HG02798 (cell line): ENCODE measurements around the gene TAC4.

Experiments
- ATAC-seq: cut with Tn5 transposase; IDR thresholded peaks from one replicate; pipeline ENCODE4 v1.9.1; 2021; ENCODE audit warnings: mild to moderate bottlenecking; ENCODE audit not compliant: unreplicated experiment, poor library complexity

Gene TAC4

DNA sequence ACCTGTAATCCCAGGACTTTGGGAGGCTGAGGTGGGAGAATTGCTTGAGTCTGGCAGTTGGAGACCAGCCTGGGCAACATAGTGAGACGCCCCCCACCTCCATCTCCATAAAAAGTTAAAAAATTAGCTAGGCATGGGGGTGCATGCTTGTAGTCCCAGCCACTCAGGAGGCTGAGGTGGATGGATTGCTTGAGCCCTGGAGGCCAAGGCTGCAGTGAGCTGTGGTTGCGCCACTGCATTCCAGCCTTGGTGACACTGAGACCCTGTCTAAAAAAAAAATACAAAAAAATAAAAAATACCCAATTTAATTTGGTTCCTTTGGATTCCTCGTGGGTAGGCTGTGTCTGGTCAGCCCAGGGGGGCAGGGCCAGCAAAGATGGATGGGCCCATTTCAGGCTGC lies 26.1 kb upstream of the TAC4 start:
- ATAC-seq, result no peak

DNA sequence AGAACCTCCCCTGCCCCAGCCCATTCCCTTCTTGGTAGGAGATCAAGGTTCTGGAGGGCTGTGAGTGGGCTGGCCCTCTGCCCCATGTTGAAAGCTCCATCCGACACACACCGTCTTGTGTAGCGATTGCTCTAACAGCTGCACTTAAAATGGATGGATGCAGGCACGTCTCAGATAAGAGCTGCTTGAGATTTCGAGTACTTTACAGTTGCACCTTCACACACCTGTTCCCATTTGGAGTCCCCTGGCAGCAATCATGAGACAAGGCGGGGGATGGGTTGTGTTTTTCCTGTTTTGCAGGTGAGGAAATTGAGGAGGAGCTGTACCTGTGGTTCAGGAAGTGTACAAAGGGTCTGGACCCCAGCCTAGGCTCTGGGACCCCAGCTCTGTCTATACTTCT lies 25.6 kb upstream of the TAC4 start:
- no peak for ATAC-seq

DNA sequence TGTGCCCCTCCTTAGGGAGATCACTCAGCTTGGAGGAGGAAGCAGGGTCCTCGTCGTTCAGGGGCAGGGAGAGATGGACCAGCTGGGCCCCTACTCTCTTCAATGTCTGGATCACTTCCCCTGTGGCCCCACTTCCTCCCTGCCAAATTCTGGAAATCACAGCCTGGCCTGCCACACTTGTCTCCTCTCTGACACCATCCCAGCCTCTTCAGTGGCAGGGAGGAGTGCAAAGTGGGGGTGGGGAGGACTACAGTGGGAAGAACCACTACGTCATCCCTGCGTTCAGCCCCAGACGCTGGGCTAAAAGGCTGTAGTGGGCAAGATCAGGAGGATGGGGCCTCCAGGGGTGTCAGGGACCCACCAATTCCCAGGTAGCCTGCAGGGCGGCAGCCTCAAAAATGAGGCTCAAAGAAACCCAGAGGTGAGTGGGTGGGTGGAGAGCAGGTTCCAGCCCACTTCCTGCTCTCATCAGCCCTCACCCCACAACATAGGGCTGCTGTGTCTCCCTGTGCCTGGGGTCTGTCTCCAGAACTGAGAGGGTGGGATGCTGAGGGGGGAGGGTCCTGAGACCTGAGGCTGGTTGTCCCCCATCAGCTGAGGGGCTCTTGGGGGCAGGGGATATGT lies 25.0 kb upstream of the TAC4 start:
- ATAC-seq, result no peak

DNA sequence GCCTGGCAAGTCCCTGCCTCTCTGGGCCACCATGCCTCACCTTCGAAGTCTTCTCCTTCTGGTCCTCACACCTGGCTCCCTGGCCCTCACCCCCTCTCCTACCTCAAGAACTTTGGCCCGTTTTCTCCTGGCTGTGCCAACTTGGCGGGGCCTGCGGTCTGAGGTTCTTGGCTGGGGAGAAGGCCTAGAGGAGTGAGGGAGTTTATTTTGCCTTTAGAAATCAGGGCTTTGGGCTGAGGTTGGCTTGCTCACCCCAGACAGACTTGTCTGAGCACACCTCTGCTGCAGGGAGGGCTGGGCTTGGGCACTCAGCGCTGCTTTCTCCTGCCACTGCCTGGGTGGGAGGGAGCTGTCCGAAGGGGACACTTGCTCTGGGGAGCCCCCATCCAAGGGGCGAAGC lies 23.3 kb upstream of the TAC4 start:
- ATAC-seq, result no peak

DNA sequence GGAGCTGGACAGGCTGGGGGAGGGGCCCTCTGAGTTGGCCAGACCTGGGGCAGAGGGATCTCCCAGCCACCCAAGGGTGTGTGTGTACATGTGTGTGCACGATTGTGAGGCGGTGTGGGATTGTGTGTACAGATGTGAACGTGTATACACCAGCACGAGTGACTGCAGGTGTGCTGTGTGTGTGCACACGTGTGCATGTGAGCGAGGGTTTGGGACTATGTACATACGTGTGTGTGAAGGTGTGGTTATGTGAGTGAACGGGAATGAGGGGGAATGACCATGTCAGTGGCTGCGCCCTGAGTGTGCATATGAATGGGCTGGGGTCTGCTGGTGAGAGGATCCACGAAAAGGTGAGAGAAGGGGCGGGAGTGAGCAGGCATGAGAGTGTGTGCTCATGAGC lies 22.4 kb upstream of the TAC4 start:
- no peak for ATAC-seq

DNA sequence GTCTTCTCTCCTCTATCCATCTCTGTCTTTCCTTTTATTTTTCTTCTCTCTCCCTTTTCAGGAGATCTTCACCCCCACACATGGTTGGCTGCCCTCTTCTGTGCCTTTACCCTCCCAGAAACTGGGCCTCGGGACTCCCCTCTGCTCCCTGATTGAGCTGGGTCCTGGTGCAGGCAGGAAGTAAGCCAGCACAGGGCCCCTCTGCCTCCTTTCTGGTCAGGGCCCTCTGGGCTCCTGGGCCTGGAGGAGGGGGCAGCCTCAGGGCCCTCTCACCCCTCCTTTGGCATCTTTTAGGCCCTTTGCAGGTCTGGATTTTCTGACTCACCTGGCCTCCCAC lies 21.1 kb upstream of the TAC4 start:
- no peak for ATAC-seq

DNA sequence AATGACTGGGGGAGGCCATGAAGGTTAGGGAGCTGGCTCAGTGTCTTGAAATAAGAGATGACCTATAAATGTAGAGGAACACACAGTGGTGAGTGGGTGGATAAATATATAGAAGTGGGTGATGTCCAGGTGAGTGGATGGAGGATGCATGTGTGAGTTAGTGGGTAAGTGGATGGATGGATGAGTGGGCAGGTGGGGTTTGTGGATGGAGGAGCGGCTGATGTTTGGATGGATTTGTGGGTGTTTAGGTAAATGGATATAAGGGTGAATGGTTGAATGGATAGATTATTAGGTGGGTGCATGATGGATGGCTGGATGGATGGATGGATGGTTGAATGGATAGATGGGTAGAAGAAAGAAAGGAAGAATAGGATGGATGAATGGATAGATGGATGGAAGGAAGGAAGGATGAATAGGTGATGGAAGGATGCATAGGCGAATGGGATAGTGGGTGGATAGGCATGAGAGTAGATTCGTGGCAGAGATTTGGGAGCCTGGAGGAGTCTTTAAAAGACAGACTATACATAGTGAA lies 19.1 kb upstream of the TAC4 start:
- no peak for ATAC-seq

DNA sequence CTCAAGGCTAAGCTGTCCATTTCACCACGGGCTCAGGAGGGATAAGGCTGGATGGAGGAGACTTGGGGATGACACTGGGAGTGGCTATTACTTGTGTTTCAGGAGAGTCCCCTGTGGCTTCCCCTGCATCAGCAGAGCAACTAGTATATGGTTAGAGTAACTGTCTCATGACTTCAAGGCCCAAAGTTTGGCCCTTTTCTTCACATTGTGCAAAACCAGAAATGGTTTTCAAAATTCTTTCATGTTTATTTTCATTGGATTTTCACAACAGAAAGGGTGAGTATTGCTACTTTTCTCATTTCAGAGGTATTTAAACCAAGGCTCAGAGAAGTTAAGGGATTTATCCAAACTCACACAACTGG lies 18.1 kb upstream of the TAC4 start:
- ATAC-seq, result no peak

DNA sequence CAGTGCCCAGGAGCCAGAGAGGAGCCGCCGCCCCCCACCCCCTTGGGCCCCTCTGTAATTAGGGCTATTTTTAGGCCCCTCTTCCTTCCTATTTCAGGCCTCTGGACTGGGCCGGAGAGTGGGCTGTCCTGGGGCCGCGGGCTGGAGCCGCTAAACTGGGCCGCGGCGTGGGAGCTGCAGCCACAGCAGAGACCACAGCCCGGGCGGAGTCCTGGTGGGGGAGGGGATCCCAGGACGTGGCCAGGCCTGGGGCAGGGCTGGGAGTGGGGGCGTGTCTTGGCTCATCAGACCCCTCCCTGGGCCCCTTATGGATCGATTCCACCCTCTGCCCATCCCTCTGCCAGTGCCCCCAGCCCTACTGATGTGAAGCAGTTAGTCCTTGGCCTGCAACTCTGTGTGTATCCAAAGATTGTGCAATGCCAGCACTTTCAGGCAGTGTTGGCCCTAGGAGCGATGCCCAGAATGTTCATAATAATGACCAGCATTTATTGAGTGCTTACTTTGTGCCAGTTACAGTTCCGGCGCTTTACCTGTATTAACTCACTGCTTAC lies 15.0 kb upstream of the TAC4 start:
- ATAC-seq, result no peak

DNA sequence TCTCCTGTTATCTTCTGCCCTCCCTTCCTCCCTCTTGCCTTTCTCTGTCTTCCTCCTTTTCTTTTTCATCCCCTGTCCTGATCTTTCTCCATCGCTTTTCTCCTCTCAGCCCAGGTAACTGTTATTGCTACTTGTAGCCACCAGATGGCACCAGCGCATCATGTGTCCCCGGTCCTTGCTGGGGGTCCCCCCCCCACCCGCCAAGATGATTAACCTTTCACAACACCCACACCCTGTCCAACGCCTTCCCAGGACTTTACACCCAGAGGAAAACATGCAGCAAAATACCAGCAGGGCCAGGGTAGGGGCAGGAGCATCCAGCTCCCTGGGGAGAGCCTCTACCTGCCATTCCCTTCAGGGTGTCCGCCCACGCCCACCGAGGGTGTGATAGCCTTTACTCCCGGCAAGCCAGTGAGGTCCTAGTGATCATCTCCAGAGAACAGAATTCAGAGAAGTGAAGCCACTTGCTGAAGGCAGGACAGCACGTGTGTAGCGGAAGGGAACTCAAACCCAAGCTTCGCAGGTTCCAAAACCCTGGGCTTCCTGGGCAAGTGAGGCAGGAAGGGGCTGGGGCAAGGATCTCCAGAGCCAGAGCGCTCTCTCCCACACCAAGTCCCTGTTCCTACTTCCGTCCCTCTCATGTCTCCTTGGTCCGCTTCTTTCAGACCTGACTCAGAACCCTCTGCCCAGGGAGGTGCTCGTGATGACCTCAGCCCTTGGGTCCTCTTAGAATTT lies 13.4 kb upstream of the TAC4 start:
- no peak for ATAC-seq

DNA sequence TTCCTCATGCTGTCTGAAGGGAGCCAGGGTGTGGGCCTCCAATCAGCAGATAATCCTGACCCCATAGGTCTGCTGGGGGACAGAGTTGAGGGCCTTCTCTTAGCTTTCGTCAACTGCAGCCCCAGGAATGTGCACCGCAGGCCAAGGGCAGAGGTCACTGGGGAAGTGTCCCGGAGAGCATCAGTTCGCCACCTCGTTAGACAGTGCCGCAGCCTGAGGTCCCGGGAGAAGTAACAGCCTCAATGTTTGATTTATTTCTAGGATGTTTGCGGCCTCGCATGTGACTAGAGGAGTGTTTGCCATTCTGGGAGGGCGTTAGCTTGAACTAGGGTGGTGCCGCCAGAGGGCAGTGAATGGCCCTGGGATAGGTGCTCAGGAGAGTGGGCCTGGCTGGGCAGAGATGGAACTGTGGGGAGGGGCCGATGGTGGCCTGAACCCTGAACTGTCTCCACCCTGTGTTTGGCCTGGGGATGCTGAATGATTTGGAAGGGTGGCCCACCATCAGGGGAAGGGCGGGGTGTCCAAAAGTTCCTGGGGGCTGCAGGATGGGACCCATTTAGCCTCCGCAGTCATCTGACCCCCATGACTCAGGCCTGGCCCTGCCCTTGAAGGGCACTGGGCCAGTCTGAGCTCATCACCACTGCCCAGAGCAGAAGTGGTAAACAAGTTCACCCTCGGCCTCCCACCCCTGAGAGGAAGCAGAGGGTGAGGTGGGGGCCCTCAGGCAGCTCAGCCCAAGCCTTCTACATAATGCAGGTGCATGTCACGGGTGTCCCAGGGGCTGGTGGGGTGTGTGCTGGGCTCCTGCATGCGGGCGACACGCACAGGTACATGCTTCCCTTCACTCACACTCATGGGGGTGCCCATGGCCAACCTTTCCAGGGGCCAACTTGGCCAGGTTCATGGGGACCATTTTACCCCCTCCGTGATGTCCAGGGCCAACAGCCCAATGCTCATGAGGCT lies 12.4 kb upstream of the TAC4 start:
- ATAC-seq, result no peak

DNA sequence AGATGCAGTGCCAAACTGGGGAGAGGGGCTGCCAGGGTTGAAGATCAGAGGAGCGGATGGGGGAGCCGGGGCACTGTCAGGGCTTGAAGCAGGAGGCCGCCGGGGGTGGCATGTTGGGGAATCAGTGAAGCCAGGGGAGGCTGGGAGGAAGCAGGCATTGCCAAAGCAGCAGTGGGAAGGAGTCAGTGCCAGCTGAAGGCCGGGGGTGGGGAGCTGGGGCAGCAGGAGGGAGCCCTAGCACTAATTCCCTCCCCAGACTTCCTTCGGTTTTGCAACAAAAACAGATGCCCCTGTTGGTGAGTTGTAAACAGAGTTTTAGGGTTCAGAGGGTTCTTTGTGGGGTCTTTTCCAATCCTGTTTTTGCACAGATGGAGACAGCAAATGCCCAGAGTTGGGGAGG lies 10.9 kb upstream of the TAC4 start:
- no peak for ATAC-seq

DNA sequence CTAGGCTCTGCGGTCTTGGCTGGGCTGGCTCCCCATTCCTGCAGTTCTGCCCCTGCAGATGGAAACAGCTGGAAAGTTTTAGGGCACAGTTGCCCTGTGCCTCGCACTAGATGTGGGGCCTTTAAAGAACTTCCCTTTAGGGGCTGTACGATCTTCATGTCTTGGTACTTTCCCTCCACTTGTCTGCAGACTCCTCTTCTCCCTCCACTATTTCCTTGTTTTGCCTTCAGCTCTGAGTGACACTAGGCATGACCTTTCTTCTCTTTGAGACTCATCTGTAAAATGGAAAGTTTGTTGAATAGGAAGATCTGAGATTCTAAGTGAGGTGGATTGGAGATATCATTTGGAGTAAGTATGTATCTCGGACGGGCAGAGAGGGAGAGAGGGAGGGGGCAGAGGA lies 6.3 kb upstream of the TAC4 start:
- no peak for ATAC-seq

DNA sequence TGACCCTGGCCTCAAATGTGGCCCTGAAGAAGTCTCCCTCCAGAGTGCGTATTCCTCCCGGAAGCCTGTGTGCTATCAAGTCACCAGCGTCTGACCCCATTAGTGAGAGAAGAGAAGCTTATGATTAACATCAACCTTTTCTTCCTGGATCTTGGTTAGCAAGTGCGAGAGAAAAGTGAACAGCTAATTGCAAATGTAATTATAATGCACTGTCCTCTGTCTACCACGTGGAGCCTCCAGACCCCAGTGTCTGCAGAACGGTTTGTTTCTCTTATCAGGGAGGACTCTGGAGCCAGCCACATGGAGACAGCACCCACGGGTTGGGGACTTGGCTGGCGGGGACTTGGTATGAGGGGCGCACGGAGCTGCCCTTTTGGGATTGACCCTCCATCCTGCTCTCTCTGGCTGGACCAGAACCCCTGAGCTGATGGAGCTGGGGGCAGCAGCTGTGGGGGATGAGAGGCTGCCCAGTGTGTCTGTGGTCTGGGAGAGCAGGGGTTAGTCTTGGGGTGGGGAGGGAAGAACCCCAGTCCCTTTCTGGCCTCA lies 5.7 kb upstream of the TAC4 start:
- ATAC-seq, result no peak

DNA sequence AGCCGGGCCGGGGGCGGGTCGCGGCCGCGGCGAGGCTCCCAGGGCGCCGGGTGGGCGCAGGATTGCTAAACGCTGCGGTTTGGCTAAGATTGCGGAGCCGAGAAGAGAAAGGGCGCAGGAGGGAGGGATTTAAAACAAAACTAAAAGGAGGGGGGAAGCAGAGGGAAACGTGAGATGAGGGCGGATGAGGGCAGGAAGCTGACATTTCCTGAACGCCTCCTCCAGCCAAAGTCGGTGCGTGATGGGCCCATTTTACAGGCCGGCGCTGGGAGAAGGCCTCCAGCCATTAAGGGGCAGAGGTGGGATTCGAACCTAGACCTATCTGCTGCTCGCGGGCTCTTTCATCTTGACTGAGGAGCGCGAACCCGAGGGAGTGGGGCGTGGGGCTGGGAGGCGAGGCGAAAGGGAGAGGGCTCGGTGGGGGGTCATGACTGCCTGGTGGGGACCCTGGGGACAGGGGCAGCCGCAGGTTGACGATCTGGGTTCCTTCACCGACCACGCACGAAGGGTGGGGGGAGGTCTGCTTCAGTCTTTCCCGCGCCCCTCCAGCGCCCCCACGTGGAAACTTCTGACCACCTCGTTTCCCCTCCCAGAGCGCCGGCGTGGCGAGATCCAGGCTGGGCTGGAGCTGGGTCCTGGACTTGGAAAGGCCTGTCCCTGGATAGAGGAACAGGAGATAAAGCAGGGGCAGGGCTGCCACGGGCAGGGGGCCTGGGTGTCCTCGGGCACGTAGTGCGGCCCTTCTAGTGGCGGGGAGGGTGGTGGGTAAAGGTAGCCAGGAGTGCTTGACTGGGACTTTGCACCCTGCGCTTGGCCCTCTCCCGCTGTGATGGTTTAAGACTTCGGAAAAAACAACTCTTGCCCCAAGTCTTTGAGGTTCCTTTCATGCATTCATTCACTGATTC lies 3.8 kb upstream of the TAC4 start:
- ATAC-seq, result no peak

DNA sequence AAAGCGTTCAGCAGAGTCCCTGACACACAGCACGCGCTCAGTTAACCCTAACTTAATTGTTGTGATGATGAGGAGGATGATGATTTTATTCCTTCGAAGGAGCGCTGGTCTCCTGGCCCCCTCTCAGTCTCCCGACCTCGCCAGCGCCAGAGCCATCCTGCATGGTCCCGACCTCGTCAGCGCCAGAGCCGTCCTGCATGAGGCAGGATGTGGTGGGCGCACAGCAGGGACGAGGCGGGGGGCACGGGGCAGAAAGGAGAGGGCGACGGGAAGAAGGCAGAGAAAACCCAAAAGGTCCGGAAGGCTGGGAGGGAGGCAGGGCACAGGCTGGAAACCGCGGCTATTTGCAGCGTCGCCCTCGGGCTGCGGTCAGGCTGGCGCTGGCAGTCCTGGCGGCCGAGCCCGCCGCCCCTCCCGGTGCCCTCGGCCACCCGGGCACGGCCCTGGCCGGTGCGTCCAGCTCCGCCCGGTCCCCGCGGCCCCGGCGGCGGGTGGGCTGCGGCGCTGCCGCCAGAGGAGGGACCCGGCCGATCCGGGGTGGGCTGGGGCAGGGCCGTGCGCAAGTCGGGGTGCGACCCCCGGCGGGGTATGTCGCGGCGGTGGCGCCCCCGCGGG lies 3.0 kb upstream of the TAC4 start:
- no peak for ATAC-seq

DNA sequence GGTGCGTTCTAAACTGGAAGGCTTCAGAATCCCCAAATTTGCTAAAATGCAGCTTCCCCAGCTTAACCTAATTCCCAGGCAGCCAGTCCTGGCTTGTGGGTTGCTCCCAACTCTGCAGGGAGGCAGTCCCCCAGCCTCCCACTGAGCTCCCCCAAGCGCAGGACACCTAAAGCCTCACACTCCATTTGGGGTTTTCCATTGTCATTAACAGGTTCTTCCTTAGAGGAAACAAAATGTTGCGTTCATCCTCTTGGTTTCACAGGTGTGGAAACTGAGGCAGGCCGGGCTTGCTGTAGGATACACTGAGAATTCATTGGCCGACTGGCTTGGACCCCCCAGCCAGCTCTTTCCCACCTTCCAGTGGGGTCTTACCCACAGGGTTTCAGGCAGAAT lies 2.3 kb upstream of the TAC4 start:
- no peak for ATAC-seq

DNA sequence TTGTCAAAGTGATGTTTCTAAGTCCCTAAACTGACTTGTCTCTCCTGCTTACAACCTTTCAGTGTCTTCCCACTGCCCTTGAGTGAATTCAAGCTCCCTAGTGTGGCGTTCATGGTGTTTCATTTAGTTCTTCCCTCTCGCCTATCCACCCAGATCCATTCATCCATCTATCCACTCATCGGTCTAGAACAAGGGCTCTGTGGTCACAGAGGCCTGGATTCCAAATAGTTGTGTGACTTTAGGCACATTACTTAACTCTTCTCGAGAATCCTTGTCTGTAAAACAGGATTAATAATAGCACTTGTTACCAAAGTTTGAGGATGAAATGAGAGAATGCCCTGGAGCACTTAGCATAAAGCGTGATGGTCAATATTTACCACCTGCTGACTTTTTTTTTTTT lies 870 bp upstream of the TAC4 start:
- ATAC-seq, result no peak
